ENCODE results near the gene SUMF1.

- TF ChIP-seq CTCF (optimal IDR thresholded peaks at IDR 0.05 in 1 of 3, IDR thresholded peaks at IDR 0.05 in 1 of 3, conservative IDR thresholded peaks at IDR 0.05 in 1 of 3; ENCODE audit: extremely low read depth in 1 of 3, insufficient read depth in 2 of 3, low read length in 3 of 3) (no peak), EZH2 (IDR thresholded peaks at IDR 0.05; ENCODE audit: low read length) (no peak)
Measured at GRCh38 chr3:4501927-4502326, 34.9 kb upstream of the SUMF1 start.

All from keratinocyte (primary cell).